ENCODE results near the gene ACBD4.

- TF ChIP-seq ZBTB17 (tag by site-specific recombination; IDR thresholded peaks at IDR 0.05) (no peak), ZNF211 (tag by site-specific recombination; IDR thresholded peaks at IDR 0.05; ENCODE audit: low read depth) (no peak), ZNF837 (tag by site-specific recombination; IDR thresholded peaks at IDR 0.05) (no peak)
Measured at GRCh38 chr17:45101883-45102811, 33.3 kb upstream of the ACBD4 start.

All from HEK293 (cell line).